GM21515 (cell line): Measurements from ENCODE around the gene MTUS2.

Experiments used
- ATAC-seq: cut with Tn5 transposase; IDR thresholded peaks from one replicate; pipeline ENCODE4 v1.9.1; 2021; ENCODE audit not compliant: unreplicated experiment

The MTUS2 gene

DNA sequence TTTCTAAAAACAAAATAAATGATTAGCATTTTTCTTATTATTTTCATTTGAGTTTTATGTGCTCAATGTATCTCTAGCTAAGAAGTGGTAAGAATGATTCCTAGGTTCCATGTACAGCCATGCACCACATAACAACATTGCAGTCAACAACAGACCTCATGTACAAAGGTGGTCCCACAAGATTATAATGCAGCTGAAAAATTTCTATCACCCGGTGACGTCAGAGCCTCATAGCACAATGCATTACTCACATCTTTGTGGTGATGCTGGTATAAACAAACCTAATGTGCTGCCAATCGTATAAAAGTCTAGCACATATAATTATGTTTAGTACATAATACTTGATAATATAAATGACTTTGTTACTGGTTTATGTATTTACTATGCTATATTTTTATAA, 654.9 kb downstream of the MTUS2 start:
- ATAC-seq: no peak

DNA sequence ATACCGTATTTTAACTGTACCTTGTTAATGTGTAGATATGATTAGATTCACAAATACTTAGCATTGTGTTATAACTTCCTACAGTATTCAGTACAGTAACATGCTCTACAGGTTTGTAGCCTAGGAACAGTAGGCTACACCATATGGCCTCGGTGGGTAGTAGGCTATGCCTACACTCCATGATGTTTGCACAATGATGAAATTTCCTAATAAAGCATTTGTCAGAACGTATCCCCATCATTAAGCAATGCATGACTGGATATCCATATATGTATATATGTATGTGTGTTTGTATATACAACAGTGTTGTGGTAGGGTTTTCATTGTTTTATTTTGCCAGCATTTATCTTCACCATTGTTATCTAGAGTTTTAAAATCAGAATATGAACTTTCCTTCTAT, 655.9 kb downstream of the MTUS2 start:
- ATAC-seq: no peak

DNA sequence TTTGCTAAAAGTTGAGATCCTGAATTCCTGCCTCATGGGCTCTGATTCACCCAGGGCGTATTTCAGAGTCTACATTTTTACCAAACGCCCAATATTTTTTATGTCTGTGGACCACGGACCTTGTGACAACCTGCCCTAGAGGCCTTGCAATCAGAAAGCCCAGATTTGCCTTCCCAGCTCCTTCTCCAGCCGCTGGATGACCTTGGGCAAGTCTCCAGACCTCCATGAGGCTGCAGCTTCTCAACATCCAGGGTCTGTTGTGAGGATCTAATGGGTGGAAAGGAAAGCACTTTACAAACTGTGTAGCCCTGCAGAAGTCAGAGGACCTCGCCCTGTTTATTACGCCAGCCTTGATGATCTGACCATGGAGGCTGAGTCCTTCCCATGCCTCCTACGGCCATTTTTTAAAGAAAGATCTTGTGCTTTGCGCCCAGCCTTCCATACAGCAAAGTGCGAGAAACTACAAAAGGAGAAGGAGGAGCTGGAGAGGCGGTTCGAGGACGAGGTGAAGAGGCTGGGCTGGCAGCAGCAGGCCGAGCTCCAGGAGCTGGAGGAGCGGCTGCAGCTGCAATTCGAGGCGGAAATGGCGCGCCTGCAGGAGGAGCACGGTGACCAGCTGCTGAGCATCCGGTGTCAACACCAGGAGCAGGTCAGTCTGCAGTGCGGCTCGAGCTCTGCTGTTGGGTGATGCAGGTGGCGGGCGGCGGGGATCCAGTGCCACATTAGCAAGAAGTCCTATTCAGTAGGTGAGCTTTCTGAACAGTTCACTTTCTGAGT, 659.8 kb downstream of the MTUS2 start:
- no peak for ATAC-seq

DNA sequence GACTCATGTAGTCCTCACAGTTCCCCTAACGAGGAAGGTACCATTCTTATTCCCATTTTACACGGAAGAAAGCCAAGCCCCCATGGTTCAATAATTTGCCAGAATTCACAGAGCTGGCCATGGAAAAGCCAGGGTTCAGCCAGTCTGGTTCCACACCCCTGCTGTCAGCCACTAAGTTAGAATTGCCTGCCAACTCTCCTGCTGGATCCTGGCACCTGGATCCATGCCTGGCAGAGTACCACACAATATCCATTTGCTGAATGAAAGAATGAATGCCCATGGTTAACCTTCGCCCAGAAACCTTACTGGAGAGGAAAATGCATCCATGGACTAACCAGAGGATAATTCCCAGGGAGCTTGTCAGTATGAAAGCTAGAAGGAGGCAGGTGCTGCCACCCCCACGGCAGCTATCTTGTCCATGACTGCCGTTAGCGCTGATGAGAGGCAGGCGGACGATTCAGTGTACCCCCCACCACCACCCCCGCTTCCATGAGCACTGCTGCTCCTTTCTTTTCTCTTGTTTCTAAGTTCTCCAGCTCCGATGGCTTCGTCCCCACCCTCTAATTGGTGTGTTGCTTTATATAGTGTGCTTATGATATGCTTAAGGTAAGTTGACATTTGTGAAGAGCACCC, 660.9 kb downstream of the MTUS2 start:
- no peak for ATAC-seq

DNA sequence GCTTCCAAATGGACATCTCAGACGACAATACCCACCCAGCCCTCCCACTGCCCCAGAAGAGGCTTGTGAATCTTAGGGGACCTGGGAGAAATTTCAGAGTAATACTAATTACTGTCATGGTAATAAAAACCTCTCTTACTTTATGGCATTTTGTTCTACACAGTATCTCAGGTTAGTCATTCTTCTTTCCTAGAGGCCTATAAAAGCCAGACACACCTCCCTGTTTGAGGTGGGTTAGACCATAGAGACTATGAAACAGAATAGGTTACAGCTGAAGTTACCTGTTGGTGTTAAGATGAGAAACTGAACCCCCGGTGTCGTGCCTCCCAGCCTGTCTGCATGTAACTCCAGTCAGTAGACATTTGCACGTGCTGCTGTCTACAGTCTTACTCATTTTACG, 661.5 kb downstream of the MTUS2 start:
- no peak for ATAC-seq

DNA sequence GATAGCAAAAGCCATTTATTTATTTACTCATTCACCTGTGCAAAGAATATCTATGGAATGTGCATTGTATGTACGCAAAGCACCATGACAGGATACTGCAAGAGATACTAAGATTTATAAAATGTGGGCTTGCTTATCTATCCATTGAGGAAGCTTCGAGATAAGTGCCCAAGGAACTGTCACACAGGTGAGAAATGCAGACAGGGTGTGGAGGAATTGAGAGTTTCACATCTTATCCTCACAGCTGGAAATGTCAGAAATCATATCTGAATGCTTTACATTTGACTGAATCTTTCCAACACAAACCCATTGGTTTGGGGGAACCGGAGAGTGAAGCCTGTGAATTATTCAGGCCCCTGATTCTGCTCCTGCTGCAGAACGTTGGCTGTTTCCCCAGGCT, 662.4 kb downstream of the MTUS2 start:
- ATAC-seq: no peak

DNA sequence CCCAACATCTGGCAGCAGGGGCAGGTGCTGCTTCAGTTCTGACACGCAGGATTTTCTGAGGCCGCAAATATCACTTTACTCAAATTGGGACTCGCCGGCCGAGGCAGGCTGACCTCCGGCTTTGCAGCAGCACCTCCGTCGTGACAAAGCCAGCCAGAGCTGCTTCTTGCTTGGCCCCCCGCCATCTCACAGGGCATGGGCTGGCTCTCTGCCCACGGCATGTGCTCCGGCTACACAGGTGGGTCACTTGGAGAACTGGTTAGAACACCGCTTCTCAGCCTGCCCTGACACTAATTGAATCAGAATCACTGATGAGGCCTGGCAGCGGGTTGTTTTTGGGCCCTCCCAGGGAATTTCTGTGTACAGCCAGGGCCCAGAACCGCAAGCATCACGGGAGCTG, 663.1 kb downstream of the MTUS2 start:
- no peak for ATAC-seq

DNA sequence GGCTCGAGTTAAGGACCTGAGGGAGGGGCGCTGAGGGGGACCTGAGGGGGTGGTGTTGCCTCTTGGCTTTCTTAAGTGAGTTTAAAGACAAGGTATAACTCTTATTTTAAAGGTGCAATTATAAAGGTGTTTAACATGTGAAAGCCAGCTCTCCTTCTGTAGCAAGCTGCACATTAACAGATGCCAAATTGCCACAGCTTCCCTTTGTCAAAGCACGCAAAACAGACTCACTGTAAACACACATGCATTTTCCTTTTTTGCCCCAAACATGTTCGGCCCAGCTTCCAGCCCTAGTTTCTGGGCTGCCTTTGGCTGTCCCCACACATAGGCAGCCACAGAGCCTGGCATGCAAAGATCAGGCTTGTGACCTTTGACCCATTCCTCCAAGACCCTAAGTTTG, 663.5 kb downstream of the MTUS2 start:
- ATAC-seq: no peak

DNA sequence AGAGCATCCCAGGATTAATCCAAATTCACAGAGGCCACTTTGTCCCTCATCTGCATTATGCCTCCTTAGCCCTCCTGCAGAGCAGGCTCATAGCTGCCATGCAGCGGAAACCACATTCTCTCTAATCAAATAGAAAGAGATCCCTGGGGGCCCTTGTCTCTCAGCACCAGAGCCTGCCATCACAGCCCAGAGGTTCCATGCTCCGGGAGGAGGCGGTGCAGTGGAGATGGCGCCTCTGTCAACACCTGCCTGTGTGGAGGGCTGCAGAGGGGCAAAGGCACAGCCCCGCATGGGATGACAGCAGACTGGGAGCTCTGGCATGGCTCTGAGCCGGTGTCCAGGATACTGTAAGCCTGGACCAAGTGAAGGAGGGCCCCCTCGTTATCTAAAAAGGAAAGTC, 664.1 kb downstream of the MTUS2 start:
- no peak for ATAC-seq

DNA sequence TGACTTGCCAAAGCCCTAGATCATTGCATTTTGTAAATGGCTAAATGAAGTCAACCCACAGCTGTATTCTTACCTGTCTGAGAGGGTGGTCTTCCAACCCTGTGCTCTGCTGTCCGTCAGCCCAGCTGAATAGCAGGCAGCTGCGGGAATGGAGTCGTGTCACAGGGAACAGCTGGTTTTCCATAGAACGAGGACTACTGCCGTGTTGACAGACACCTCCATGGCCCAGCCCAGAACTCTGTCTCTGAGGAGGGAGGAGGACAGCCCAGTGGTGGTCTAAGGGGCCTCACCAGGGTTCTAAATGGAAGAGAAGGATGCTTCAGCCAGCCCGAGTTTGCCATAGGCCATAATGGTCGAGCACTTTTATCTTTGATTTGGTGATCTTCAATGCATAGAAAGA, 664.7 kb downstream of the MTUS2 start:
- no peak for ATAC-seq

DNA sequence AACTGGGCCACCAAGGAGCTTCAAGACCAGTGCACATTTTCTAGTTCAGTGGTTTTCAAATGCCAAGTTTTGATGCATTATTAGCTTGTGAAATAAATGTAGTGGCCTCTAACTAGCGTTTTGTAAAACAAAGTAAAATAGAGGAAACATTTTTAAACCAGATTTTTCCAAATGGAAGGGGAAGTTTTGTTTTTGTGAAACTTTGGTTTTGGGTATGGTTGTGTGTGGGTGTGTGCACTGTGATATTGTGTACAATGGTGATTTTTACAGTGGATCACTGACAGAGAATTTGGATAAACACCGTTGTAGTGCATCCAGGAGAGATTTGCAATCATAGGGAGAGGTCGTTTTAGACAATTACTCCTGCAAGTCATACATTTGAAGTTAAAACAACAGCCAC, 666.4 kb downstream of the MTUS2 start:
- no peak for ATAC-seq

DNA sequence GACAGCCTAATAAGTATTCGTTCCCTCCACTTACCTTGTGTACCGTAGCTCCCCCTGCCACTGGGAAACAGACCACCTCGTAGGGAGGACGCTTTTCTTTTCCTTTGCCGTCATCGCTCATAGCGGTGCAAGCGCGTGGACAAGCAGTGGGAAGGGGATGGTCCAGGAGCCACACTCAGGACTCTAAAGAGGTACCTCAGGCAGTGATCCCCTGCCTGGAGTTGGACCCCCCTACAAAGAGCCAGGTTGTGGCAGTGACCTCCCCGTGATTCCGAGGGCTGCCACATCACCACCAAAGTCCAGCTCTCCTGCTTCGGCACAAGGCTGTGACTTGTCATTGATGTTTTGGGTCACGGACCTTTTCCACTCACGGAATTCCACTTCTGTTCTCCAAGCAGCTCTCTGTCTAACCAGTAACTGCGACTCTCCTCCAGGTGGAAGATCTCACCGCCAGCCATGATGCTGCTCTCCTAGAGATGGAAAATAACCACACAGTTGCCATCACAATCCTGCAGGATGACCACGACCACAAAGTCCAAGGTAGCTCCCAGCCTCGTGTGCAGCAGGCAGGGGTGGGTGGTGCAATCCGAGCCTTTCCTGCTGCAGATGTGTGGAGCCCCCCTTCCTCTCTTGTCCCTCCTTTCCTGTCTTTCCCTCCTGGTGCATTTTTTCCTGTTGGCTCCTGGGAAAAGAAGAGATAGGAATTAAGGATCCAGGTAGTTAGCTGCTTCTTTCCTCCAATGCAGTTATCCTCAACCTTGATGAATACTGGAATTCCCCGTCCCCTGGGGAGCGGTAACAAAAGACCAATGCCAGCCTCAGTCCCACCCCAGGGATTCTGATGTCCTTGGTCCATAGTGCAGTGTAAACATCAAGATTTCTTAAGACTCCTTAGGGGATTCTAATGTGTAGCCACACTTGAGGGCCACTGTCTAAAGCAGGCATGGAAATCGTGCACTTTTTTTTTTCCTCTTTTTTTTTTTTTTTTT, 667.6 kb downstream of the MTUS2 start:
- no peak for ATAC-seq

DNA sequence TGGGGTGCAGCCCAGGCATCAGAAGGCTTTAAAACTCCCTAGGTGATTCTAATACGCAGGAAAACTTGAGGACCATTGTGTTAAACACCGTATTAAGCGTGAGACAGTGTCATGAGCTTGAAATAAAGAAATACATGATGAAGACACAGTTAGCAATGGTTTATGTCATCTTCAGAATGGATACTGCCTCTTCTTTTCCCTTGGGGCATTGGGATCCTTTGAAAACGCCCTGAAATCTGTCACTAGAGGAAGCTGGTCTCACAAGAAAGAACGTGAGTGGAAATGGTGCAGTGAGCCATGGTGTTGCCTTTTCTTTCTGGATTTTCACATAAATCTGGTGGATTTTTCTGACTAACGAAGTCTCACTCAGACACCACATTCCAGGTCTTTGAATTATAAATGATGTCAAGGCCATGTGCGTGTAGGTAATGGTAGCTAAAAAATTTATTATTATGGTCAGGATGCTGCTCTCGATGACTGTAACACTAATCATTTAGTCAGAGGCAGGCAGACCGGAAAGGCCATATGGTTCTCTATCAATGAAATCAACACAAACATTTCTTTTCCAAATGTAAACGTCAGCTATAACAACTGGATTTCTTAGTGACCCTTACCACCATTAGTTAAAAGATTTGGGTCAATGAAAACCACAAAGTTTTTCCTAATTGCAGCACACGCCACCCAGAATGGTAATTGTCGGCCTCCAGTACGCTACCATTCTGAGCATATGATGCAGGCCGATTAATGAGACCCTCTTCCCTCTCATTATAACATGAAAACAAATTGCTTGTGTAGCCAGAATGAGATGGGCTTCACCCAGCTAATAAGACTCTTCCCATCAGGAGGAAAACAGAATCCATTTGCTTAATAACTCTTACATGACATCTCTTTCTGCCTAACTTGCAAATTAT, 669.8 kb downstream of the MTUS2 start:
- ATAC-seq: no peak

DNA sequence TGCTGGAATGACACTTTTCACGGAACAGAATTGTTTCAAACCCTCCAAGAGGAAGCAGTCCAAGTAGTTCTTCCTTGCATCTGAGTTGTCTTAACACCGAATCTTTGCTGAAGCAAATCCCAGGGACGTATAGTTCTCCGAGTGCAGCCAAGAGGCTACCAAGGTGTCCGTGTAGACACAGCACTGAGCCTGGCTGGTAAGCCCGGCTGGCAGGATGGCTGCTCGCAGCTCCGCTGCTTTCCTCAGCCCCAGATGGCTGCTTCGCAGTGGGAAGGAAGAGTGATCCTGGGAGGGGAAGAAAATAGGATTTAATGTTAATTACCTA, 670.4 kb downstream of the MTUS2 start:
- no peak for ATAC-seq

DNA sequence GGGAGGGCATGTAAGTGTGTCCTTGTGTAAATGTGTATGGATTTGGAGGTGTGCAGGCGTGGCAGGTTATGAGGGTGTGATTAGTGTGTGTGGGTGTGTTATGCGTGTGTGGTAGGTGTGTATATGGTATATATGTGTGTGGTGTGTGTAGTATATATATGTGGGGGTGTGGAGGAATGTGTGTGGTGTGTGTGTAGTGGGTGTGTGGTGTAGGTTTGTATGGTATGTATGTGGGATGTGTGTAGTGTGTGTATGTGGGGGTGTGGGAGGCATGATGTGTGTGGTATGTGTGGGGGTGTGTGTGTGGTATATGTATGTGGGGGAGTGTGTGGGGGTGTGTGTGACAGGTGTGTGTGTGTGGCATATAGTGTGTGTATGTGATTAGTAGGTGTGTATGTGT, 671.1 kb downstream of the MTUS2 start:
- ATAC-seq: no peak

DNA sequence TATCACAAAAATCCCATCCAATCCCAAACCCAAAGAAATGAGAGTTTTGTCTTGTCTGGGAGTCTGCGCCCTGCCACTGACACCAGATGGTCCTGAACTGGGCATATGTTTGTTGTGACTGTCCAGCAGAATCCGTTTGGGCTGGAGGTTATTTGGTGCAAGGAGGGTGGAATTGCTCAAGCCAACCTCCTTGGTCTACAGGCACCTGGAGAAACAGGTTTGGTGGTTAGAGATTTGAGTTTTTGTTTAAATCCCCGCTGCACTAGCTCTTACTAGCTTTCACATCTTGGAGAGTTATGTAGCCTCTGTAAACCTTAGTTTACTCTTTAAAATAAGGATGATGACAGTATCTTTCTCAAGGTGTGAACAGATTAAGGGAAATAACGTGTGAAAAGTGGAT, 673.7 kb downstream of the MTUS2 start:
- ATAC-seq: no peak

DNA sequence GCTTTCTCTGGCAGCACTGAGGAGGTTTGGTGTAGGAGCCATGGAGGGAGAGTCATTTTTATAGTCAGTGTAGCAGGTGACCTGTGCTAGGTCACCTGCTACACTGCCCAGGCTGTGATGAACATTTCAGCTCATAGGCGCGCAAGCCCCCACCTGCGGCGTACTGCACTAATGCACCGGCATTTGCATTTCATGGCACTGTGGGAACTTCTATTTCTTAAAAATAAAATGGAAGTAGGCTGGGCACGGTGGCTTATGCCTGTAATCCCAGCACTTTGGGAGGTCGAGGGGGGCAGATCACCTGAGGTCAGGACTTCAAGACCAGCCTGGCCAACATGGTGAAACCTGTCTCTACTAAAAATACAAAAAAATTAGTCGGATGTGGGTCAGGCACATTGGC, 674.4 kb downstream of the MTUS2 start:
- ATAC-seq: no peak

DNA sequence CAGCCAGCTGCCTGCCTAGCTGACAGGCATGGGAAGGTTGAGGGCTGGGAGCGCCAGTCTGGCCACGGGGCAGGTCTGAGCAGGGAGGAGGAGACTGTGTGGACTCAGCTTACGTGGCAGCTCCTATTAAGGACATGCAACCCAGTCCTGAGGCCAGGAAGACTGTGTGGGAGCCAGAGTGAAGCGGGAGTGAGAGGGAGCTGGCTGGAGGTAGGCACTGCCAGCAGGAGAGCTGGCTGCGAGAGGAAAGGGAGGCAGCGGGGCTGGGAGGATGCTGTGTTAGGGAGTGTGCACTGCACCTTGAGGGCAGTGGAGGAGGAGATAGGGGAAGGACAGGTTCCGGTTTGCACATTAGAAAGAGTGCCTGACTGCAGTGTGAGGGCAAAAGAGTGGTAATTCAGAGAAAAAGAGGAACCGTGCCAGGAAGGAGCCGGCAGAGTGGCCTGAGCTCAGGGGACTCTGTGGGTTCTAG, 676.1 kb downstream of the MTUS2 start:
- ATAC-seq: no peak

DNA sequence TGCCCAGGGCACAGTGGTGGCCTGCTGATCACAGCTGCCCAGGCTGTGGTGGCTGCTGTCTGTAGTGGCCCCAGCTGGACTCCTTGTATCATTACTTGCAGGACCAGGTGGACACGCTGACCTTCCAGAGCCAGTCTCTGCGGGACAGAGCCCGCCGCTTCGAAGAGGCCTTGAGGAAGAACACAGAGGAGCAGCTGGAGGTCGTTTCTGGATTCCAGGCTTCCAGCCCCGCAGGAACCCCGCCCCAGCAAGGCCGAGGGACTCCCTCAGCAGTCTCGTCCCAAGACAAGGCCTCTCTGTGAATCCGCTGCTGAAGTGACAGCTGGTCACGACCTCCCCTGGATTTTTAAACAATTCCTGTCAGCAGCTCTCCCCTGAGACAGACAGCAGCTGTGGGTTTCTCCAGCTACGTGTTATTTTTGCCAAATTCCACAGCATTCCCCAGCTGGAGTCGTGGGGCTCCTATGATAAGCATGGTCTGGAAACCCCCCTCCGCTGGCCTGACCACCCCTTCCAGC, 677.1 kb downstream of the MTUS2 start:
- ATAC-seq: no peak

DNA sequence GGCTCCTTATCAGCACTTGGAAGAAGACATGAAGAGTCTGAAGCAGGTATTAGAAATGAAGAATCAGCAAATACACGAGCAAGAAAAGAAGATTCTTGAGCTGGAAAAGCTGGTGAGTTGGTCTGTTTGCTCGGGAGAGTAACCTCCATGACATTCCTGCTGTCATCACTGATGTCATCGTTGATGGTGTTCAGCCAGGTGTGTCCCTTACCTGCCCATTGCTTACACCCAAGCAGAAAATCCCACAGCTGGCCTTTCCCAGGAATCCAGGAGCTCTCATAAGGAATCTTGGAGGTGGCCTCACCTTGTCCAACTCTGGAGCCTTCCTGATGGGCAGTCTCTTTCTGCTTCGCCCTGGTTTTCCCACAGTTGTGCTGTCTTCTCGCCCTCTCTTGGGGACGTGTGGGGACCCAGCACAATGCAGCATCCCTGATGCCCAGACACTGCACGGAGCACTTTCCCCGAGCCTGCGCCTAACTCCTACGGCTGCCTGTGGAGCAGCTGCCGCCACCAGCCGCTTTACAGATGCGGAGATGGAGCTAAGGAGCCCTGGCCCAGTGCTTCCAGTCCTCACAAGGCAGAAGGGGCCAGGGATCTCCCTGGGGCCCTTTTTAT, 678.4 kb downstream of the MTUS2 start:
- no peak for ATAC-seq
